GM21447 (cell line): ENCODE measurements around the gene LMNB1.
"Not testable (repeated sequence)": the region's sequence is repeated elsewhere in the genome, so short reads cannot be mapped to it uniquely, and the experiment has no call there.

Source experiments
- ATAC-seq: cut with Tn5 transposase; IDR thresholded peaks from one replicate; pipeline ENCODE4 v1.9.1; 2021; ENCODE audit not compliant: unreplicated experiment

LMNB1 gene

GRCh38 chr5:126853541-126854307 is 76.8 kb downstream of the LMNB1 start:
- ATAC-seq, result not testable (repeated sequence)

GRCh38 chr5:126854526-126855110 is 77.7 kb downstream of the LMNB1 start:
- ATAC-seq, result no peak

- ATAC-seq, result no peak
Observed at GRCh38 chr5:126855266-126855665, 78.3 kb downstream of the LMNB1 start.

- no peak for ATAC-seq
Observed at GRCh38 chr5:126857472-126858410, 80.8 kb downstream of the LMNB1 start.

- no peak for ATAC-seq
Observed at GRCh38 chr5:126858441-126858840, 81.5 kb downstream of the LMNB1 start.

GRCh38 chr5:126863402-126863801 is 86.5 kb downstream of the LMNB1 start:
- no peak for ATAC-seq

GRCh38 chr5:126864042-126864688 is 87.2 kb downstream of the LMNB1 start:
- no peak for ATAC-seq

- ATAC-seq, result no peak
Observed at GRCh38 chr5:126865299-126865698, 88.4 kb downstream of the LMNB1 start.

GRCh38 chr5:126866851-126867636 is 90.1 kb downstream of the LMNB1 start:
- ATAC-seq, result no peak

GRCh38 chr5:126868338-126869004 is 91.5 kb downstream of the LMNB1 start:
- peak; percentile 8 for ATAC-seq

GRCh38 chr5:126869005-126869451 is 92.1 kb downstream of the LMNB1 start:
- peak; percentile 67 for ATAC-seq

GRCh38 chr5:126871441-126871840 is 94.5 kb downstream of the LMNB1 start:
- no peak for ATAC-seq

- no peak for ATAC-seq
Observed at GRCh38 chr5:126872561-126873354, 95.8 kb downstream of the LMNB1 start.

GRCh38 chr5:126875303-126875785 is 98.4 kb downstream of the LMNB1 start:
- ATAC-seq, result no peak

- ATAC-seq, result no peak
Observed at GRCh38 chr5:126877602-126878001, 100.7 kb downstream of the LMNB1 start.

- ATAC-seq, result no peak
Observed at GRCh38 chr5:126878085-126878484, 101.1 kb downstream of the LMNB1 start.

- no peak for ATAC-seq
Observed at GRCh38 chr5:126878634-126879033, 101.7 kb downstream of the LMNB1 start.

- no peak for ATAC-seq
Observed at GRCh38 chr5:126881821-126882600, 105.1 kb downstream of the LMNB1 start.
